Small intestine (tissue), 16 donors: ENCODE results near the gene C11orf87. TPM values are rescaled to one million over a fixed set of nuclear protein-coding genes. Genes with fewer than 3 reads are reported as not detected.

ENCODE experiments used
- DNase-seq, 2 donors: peaks; one replicate each; pipeline versions ENCODE4 v3.0.0 to v3.0.0-alpha.2; 2013
- FAIRE-seq: peaks from 2 replicates; lab custom pipeline; 2012; peaks lifted over from hg19 to GRCh38; lab: Jason Lieb, UNC
- H3K27ac ChIP-seq, 3 donors: one replicate each; pipeline ENCODE4 v1.5.1; 2013; ENCODE audit warnings: low read length in 2 of 3, mild to moderate bottlenecking in 2 of 3, control low read depth in 1 of 3, inconsistent platforms in 1 of 3, low read depth in 1 of 3, moderate library complexity in 1 of 3
- H3K27me3 ChIP-seq, 3 donors: one replicate each; pipeline ENCODE4 v1.6.1; 2013; ENCODE audit warnings: low read length in 3 of 3, inconsistent platforms in 1 of 3; ENCODE audit not compliant: control insufficient read depth in 3 of 3, insufficient read depth in 3 of 3
- H3K36me3 ChIP-seq, 3 donors: one replicate each; pipeline ENCODE4 v1.6.1; 2013; ENCODE audit warnings: low read length in 3 of 3, inconsistent platforms in 1 of 3, low read depth in 1 of 3, mild to moderate bottlenecking in 1 of 3, moderate library complexity in 1 of 3; ENCODE audit not compliant: control insufficient read depth in 3 of 3, insufficient read depth in 2 of 3
- H3K4me1 ChIP-seq, 3 donors: one replicate each; pipeline ENCODE4 v1.6.1; 2013; ENCODE audit warnings: low read length in 2 of 3, inconsistent platforms in 1 of 3, low read depth in 1 of 3, mild to moderate bottlenecking in 1 of 3, moderate library complexity in 1 of 3; ENCODE audit not compliant: control insufficient read depth in 3 of 3, insufficient read depth in 2 of 3
- H3K4me3 ChIP-seq, 3 donors: one replicate each; pipeline ENCODE4 v1.5.1; 2013; ENCODE audit warnings: low read length in 3 of 3, control low read depth in 1 of 3, inconsistent platforms in 1 of 3, low read depth in 1 of 3, mild to moderate bottlenecking in 1 of 3, moderate library complexity in 1 of 3
- H3K9me3 ChIP-seq, 2 donors: one replicate each; pipeline ENCODE4 v1.6.1; 2013; ENCODE audit warnings: low read depth in 1 of 2, low read length in 1 of 2; ENCODE audit not compliant: control insufficient read depth in 2 of 2, insufficient read depth in 1 of 2
- WGBS, 3 donors: extraction: QIAGEN DNeasy Blood & Tissue Kit; methylation state at CpG; one replicate each; pipeline ENCODE4 v1.1.7; 2013; 5-methylcytosine and 5-hydroxymethylcytosine counted together
- long read RNA-seq, 10 donors: transcript quantifications; one replicate each; lab custom pipeline, GENCODE V29; 2026
- polyA plus RNA-seq, 4 donors: library from polyadenylated mRNA; stranded (reverse) in 3 of 4; unstranded in 1 of 4; fragments of 200-250 nt in 3 of 4; fragments of 120-200 nt in 1 of 4; gene quantifications; one replicate each; pipeline versions ENCODE4 v1.2.1 to v1.2.3, GENCODE V29; 2013
- donor health status: healthy with polysubstance abuse.
- donor health status: control.
- donor health status: control.
- donor health status: Bipolar disorder and iron deficiency.
- donor health status: healthy.

Gene C11orf87
- under 1 TPM in 2 of 4 donors, not detected in 2; 0.01 TPM for polyA plus RNA-seq
- long read RNA-seq, donor 1: 0 reads
- long read RNA-seq, donor 2: 0 reads
- long read RNA-seq, donor 3: 0 reads
- long read RNA-seq, donor 4: 0 reads
- long read RNA-seq, donor 5: 0 reads
- long read RNA-seq, donor 6: 0 reads
- long read RNA-seq, donor 7: 0 reads
- long read RNA-seq, donor 8: 0 reads
- long read RNA-seq, donor 9: 0 reads
- long read RNA-seq, donor 10: 0 reads

DNA sequence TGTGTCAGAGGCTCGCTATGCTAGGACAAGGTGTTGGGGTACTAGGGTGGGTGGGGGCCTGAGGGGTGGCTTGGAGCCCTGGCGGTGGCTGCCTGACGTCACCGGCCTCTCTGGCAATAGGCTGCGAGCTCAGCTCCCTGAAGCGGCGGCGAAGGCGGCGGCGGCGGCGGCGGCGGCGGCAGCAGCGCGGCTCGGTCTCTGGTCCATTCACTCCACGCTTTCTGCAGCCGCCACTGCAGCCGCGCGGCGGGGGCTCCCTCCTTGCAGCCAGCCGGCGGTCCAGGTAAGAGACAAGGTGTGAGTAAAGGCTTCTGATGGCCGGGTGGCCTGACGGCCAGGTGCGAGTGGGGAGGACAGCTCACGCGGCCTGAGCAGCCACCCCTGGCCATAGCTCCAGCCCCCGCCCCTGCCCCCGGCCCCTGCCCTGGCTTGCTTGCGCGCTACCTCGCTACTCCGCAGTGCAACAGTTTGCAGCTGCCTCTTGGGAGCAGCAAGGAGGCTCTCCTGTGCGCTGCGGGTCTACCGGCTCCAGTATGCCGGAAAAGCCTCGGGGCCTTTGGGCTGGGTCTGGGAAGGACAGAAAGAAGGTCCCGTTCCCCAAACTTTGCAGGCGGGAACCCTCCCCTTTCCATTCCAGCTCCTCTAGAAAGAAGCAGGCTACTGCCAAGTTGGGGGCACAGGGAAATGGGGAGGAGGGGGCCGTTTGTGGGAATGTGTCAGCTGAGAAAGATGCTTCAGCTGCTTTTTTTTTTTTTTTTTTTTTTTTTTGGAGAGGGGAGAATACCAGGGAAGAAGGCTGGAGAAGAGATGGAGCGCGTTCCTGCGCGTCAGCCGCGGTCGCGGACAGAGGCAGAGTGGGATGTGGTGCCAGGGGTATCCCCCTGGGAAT lies at the start of gene C11orf87:
C11orf87 (plus strand) TSS at position 210 of the 889 bp plus-strand sequence. CDS start 1,444 bp downstream, outside the sequence.
- 4 to 18% (median 14%) methylated on average over 40 to 54 of the region's 54 CpGs for WGBS, 3 donors
- no peak for FAIRE-seq
- H3K27ac ChIP-seq: no peak within 1 kb of the TSS
- no peaks in the 10 kb centered on the region for H3K9me3 ChIP-seq
- DNase-seq: no peak
- no peaks in the 10 kb centered on the region for H3K36me3 ChIP-seq
- no peaks in the 10 kb centered on the region for H3K4me1 ChIP-seq
- H3K27me3 ChIP-seq: peaks cover 0 to 38% (median 22%) of the 10 kb centered on the region in 3 donors
- no peak within 1 kb of the TSS for H3K4me3 ChIP-seq

DNA sequence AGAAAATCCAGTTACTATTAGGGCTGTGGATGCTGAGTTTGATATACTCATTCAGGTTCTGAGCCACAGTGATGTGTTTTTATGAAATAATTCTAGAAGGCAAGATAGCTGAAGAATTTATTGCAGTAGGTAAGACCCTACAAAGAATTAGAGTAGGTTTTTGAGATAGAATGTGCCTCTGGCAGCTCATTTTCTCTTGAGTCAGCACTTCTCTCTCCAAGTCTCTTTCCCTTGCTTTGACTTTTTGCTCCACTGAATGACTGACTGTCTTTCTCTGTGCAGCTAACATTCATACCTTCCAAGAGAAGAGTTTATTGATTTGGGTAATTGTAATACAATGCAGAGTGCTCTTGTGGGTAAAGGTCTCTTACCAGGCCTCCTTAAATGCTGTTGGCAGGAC lies 48.0 kb upstream of the C11orf87 start:
- Histone ChIP-seq H3K27ac (no peak overlapping the region), H3K4me1 (no peaks in the 10 kb centered on the region), H3K4me3 (no peak overlapping the region), H3K9me3 (no peaks in the 10 kb centered on the region), H3K27me3 (no peaks in the 10 kb centered on the region), H3K36me3 (no peaks in the 10 kb centered on the region)
- DNase-seq (no peak), FAIRE-seq (no peak)

DNA sequence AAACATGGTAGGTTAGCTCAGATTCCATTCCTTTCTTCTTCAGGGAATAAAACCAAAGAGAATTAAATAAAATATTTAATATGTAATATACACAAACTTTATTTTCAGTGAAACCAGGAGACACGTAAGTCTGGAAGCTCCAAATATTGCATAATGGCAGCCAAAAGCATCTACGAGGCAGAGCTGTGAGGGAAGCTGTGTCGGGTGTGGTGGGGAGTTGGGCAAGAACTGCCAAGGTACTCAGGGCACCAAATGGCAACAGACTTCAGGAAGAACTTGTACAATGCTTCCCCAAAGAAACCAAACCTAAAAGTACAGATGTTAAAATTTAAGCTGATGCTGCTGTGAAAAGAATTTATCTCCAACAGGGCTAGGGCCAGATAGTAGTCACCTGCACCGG lies 47.5 kb upstream of the C11orf87 start:
- Histone ChIP-seq H3K4me3 (no peak overlapping the region), H3K27me3 (no peaks in the 10 kb centered on the region)
- 76 to 83% (median 82%) methylated on average over 4 of the region's 4 CpGs for WGBS, 3 donors

DNA sequence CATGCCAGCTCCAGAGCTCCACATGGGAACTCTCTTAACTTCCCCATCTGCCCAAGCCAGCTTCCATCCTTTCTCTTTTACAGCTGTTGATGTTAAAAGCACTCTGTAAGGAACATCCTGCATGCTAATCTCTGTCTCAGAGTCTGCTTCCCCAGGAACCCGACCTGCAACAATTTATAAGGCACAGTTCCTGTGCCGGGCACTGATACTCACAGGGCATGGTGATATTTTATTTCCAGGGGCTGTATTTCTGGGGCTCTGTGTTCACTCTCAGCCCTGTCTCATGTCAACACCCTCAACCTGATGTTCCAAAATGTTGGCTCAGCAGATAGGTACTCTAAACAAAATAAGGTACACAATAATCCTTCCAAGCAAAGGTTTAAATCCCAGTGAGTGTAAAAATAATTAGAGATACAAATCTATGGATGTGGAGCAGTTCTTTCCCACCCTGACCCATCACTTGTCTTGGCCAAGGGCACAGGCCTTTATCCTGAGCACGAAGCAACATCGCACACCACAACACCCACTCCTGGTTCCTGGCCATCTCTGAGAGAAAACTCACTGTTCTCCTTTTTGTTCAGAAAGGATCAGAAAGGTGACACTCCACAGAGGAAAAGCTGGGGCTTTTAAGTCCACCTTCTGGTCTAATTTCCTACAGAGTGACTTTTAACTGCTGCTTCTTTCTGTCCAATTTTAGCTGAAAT lies 44.8 kb upstream of the C11orf87 start:
- WGBS, 3 donors: 72 to 74% (median 74%) methylated on average over 4 of the region's 4 CpGs
- no peak overlapping the region for H3K27ac ChIP-seq

More for the DNA sequence above, 47.5 kb upstream of the C11orf87 start:
- DNase-seq: no peak
- Histone ChIP-seq H3K9me3 (no peaks in the 10 kb centered on the region), H3K36me3 (no peaks in the 10 kb centered on the region), H3K4me1 (no peaks in the 10 kb centered on the region), H3K27ac (no peak overlapping the region)
- no peak for FAIRE-seq

DNA sequence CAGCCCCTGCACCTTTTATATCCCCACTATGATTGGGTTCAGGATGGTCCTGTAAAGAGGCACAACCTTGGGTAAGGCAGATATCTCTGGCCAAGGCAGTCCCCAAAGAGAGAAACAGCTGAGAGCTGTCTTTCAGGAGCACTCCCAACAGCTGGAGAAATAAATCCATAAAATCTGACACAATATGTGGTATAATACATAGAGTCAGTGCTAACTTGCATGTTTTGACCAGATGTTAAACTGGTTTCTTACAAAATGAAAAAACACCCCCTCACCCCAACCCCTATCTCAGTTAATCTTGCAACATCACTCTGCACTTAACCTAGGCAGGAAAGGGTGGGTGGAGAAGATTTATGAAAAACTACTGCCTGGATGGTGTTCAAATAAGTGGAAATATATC lies 44.0 kb upstream of the C11orf87 start:
- Histone ChIP-seq H3K4me3 (no peak overlapping the region), H3K27me3 (no peaks in the 10 kb centered on the region), H3K27ac (no peak overlapping the region), H3K4me1 (no peaks in the 10 kb centered on the region), H3K36me3 (no peaks in the 10 kb centered on the region), H3K9me3 (no peaks in the 10 kb centered on the region)
- FAIRE-seq (no peak), DNase-seq (no peak)

More for the DNA sequence above, 44.8 kb upstream of the C11orf87 start:
- H3K36me3 ChIP-seq: no peaks in the 10 kb centered on the region
- FAIRE-seq: no peak
- no peaks in the 10 kb centered on the region for H3K9me3 ChIP-seq
- no peaks in the 10 kb centered on the region for H3K27me3 ChIP-seq
- no peaks in the 10 kb centered on the region for H3K4me1 ChIP-seq
- DNase-seq: no peak
- H3K4me3 ChIP-seq: no peak overlapping the region

DNA sequence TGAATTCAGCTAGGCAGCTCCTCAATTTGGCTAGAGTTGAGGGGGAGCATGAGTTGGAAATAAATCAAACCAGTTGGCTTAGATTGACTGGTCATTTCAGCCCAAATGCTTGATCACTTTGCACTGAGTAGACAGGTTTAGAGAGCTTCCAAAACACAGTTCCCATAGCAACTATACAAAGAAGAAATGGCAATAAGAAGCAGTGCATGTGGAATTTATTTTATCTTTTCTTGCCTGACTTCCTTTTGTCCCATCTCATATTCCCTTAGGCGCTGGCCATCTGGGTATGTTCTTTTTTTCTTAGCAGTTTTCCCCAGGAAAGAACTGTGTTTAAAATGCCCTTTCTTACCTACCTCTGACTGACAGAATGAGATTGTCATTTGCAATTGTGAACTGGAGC lies 38.7 kb upstream of the C11orf87 start:
- no peaks in the 10 kb centered on the region for H3K27me3 ChIP-seq
- no peak overlapping the region for H3K4me3 ChIP-seq
- FAIRE-seq: no peak
- H3K36me3 ChIP-seq: no peaks in the 10 kb centered on the region
- H3K4me1 ChIP-seq: no peaks in the 10 kb centered on the region
- WGBS, 3 donors: 75 to 78% (median 77%) methylated on average over 1 of the region's 1 CpG
- no peak for DNase-seq
- no peak overlapping the region for H3K27ac ChIP-seq
- H3K9me3 ChIP-seq: no peaks in the 10 kb centered on the region

DNA sequence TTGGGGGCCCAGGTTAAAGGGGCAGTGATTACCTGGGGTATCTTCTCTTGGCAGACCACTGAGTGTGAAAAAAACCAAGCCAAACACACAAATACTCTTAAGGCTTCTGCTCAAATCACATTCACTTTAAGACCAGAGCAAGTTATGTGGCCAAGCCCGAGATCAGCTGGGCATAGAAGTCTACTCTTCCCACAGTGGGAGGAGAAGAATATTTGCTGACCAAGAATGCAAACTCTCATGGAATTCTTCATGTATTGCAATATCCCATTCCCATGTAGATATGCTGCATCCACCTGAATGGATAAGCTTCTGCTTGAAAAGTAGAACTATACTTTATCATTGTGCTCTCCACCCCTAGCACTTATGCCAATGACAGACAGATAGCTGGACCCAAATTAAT lies 37.1 kb upstream of the C11orf87 start:
- H3K27me3 ChIP-seq: no peaks in the 10 kb centered on the region
- H3K9me3 ChIP-seq: no peaks in the 10 kb centered on the region
- H3K36me3 ChIP-seq: no peaks in the 10 kb centered on the region
- no peak overlapping the region for H3K4me3 ChIP-seq
- 41 to 65% (median 61%) methylated on average over 1 of the region's 1 CpG for WGBS, 3 donors
- DNase-seq (no peak), FAIRE-seq (no peak)
- no peaks in the 10 kb centered on the region for H3K4me1 ChIP-seq
- no peak overlapping the region for H3K27ac ChIP-seq

DNA sequence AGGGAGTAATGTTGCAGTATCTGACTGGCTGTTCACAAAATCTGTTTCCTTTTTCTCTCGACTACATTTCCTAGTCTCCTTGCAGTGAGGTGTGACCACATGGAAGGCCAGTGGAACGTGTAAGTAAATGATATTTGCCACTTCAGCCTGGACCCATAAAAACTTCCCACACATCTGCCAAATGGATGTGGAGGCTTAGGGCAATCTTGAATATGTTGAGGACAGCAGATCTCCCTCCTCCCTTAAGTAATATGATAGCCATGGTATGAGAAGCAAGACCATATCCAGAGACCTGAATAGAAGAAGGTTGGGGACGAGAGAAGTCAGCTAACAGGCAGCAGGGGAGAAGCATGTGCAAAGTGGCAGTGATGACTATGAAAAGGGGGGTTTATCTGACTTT lies 33.0 kb upstream of the C11orf87 start:
- H3K4me3 ChIP-seq: no peak overlapping the region
- DNase-seq (no peak), FAIRE-seq (no peak)
- H3K27me3 ChIP-seq: no peaks in the 10 kb centered on the region
- WGBS, 3 donors: 36 to 47% (median 40%) methylated on average over 3 of the region's 3 CpGs
- H3K4me1 ChIP-seq: no peaks in the 10 kb centered on the region
- H3K36me3 ChIP-seq: no peaks in the 10 kb centered on the region
- H3K27ac ChIP-seq: no peak overlapping the region
- H3K9me3 ChIP-seq: no peaks in the 10 kb centered on the region
